Endothelial cell of umbilical vein (primary cell): Measurements from ENCODE around the gene DNAH3. TPM values are rescaled to one million over a fixed set of nuclear protein-coding genes. Genes with fewer than 3 reads are reported as not detected.
"Not testable (repeated sequence)": the region's sequence is repeated elsewhere in the genome, so short reads cannot be mapped to it uniquely, and the experiment has no call there.

ENCODE experiments used
- BruUV-seq: library from RNA; stranded (reverse); fragments of 400-500 nt; replicated peaks from 2 replicates; lab custom pipeline; 2021; lab: Mats Ljungman, UMichigan
- CTCF ChIA-PET: fragments of 300-600, 350-600 bp; sonication (Branson Sonifier 250); formaldehyde crosslinking; loops from one replicate; lab custom pipeline; 2021; ENCODE audit warnings: antibody characterized with exemption, inconsistent platforms; lab: Charles Lee
- POLR2A ChIA-PET: fragments of 300-600, 350-600 bp; sonication (Branson Sonifier 250); formaldehyde crosslinking; loops from one replicate; lab custom pipeline; 2021; ENCODE audit warnings: antibody characterized with exemption, inconsistent platforms; lab: Charles Lee
- DNase-seq: peaks from one replicate; pipeline ENCODE4 v3.0.0-alpha.2; 2011; ENCODE audit warnings: low read depth, low spot score
- FAIRE-seq: peaks from 2 replicates; lab custom pipeline; 2011; peaks lifted over from hg19 to GRCh38; lab: Jason Lieb, UNC
- H2AFZ ChIP-seq: 2 replicates; pipeline ENCODE4 v1.6.0; 2012; ENCODE audit warnings: low read depth, low read length, control low read depth, inconsistent platforms
- H3K27ac ChIP-seq: 2 replicates; pipeline ENCODE4 v1.5.1; 2011; ENCODE audit warnings: low read depth, mild to moderate bottlenecking, control low read depth, low read length, moderate library complexity; ENCODE audit not compliant: insufficient read depth
- H3K27me3 ChIP-seq, 2 experiments: 2 replicates each; pipeline versions ENCODE4 v1.6.0 to v1.6.1; 2011; ENCODE audit warnings: low read length in 2 of 2, mixed read lengths in 1 of 2; ENCODE audit not compliant: control insufficient read depth in 2 of 2, insufficient read depth in 2 of 2
- H3K36me3 ChIP-seq, 2 experiments: 2 replicates in 1 of 2; 3 replicates in 1 of 2; pipeline ENCODE4 v1.5.1; 2011; ENCODE audit warnings: low read length in 2 of 2, mild to moderate bottlenecking in 1 of 2, moderate library complexity in 1 of 2; ENCODE audit not compliant: control insufficient read depth in 2 of 2, insufficient read depth in 2 of 2; ENCODE audit errors: extremely low read depth in 1 of 2
- H3K4me1 ChIP-seq: 3 replicates; pipeline ENCODE4 v1.5.1; 2011; ENCODE audit warnings: mild to moderate bottlenecking, low read length; ENCODE audit not compliant: control insufficient read depth, insufficient read depth; ENCODE audit errors: extremely low read depth
- H3K4me2 ChIP-seq: 2 replicates; pipeline ENCODE4 v1.6.1; 2011; ENCODE audit warnings: low read length, control low read depth, mixed read lengths; ENCODE audit not compliant: insufficient read depth
- H3K4me3 ChIP-seq, 3 experiments: fragments of 200-600 bp in 1 of 3; sonication (generic), shearing (Covaris generic) in 1 of 3; replicated peaks in 1 of 3; 2 replicates each; pipeline ENCODE4 v1.5.1; 2011 to 2016; ENCODE audit warnings: control low read depth in 3 of 3, low read length in 3 of 3, mild to moderate bottlenecking in 2 of 3, inconsistent platforms in 1 of 3, low read depth in 1 of 3, moderate library complexity in 1 of 3; ENCODE audit not compliant: insufficient read depth in 1 of 3
- H3K79me2 ChIP-seq: 2 replicates; pipeline ENCODE4 v1.6.0; 2012; ENCODE audit warnings: low read length, inconsistent platforms; ENCODE audit not compliant: control insufficient read depth, insufficient read depth
- H3K9ac ChIP-seq: replicated peaks from 2 replicates; pipeline ENCODE3; 2011; ENCODE audit warnings: low read length, control low read depth; ENCODE audit not compliant: insufficient read depth; ENCODE audit errors: extremely low read depth
- H3K9me1 ChIP-seq: replicated peaks from 3 replicates; pipeline ENCODE4 v1.6.0; 2011; ENCODE audit warnings: mild to moderate bottlenecking, low read length; ENCODE audit not compliant: control insufficient read depth, insufficient read depth; ENCODE audit errors: extremely low read depth
- H3K9me3 ChIP-seq: replicated peaks from 2 replicates; pipeline ENCODE4 v1.5.1; 2012; ENCODE audit warnings: low read length, inconsistent platforms; ENCODE audit not compliant: control insufficient read depth, insufficient read depth
- H4K20me1 ChIP-seq: replicated peaks from 2 replicates; pipeline ENCODE3; 2011; ENCODE audit warnings: mild to moderate bottlenecking, low read length; ENCODE audit not compliant: control insufficient read depth, insufficient read depth; ENCODE audit errors: extremely low read depth
- CTCF ChIP-seq, 2 donors: IDR thresholded peaks; 1 replicate in 1 of 2; 2 replicates in 1 of 2; pipeline ENCODE4 v1.5.1; 2011; ENCODE audit warnings: low read length in 2 of 2, mild to moderate bottlenecking in 2 of 2, moderate library complexity in 2 of 2, control low read depth in 1 of 2, inconsistent platforms in 1 of 2, low read depth in 1 of 2; ENCODE audit not compliant: insufficient read depth in 1 of 2; ENCODE audit errors: extremely low read depth in 1 of 2
- EZH2 ChIP-seq: IDR thresholded peaks from 2 replicates; pipeline ENCODE4 v1.6.1; 2012; ENCODE audit warnings: borderline replicate concordance, low read depth, mild to moderate bottlenecking, moderate library complexity, low read length, inconsistent platforms; ENCODE audit not compliant: severe bottlenecking
- FOS ChIP-seq: IDR thresholded peaks from 2 replicates; pipeline ENCODE4 v1.6.1; 2011; ENCODE audit warnings: mild to moderate bottlenecking, low read length, moderate library complexity, borderline replicate concordance; ENCODE audit not compliant: insufficient read depth
- GATA2 ChIP-seq: IDR thresholded peaks from 2 replicates; pipeline ENCODE4 v1.7.0; 2011; ENCODE audit warnings: low read depth, mild to moderate bottlenecking, moderate library complexity, mixed read lengths, low read length; ENCODE audit not compliant: insufficient read length, insufficient read depth
- JUN ChIP-seq: IDR thresholded peaks from 2 replicates; pipeline ENCODE4 v1.6.1; 2011; ENCODE audit warnings: borderline replicate concordance, low read depth; ENCODE audit not compliant: insufficient read length, insufficient read depth
- MYC ChIP-seq: IDR thresholded peaks from one replicate; pipeline ENCODE4 v1.6.1; 2011; ENCODE audit warnings: mild to moderate bottlenecking, low read depth, low read length
- POLR2A ChIP-seq: IDR thresholded peaks from 2 replicates; pipeline ENCODE4 v1.6.1; 2012; ENCODE audit warnings: low read depth, mild to moderate bottlenecking, control low read depth, low read length
- POLR2AphosphoS5 ChIP-seq: IDR thresholded peaks from 2 replicates; pipeline ENCODE4 v1.6.1; 2012; ENCODE audit warnings: low read depth, mild to moderate bottlenecking, control low read depth, low read length, moderate library complexity; ENCODE audit not compliant: insufficient read depth
- dilution Hi-C: fragments of 300-500 bp; cut with MboI; formaldehyde crosslinking; loops from one replicate; pipeline ENCODE4 v1.15.0; 2019; ENCODE audit warnings: low sequenced_read_pairs; ENCODE audit not compliant: extremely low pct_ligation_motif_present
- intact Hi-C: fragments of 100-400 bp; cut with micrococcal nuclease; formaldehyde crosslinking; loops from one replicate; pipeline ENCODE4 v1.10.0; 2022
- polyA plus RNA-seq, 4 experiments: library from polyadenylated mRNA; depleted of rRNA in 3 of 4; stranded (reverse) in 3 of 4; unstranded in 1 of 4; fragments of >200 nt; gene quantifications; 2 replicates each; pipeline versions ENCODE4 v1.2.1 to v1.2.3, GENCODE V29; 2011 to 2012; ENCODE audit warnings: missing spikeins in 1 of 4
- total RNA-seq: library from RNA; stranded (reverse); gene quantifications from 2 replicates; pipeline ENCODE4 v1.2.3, GENCODE V29; 2021
- TF ChIP-seq, protein P1 (sequence below): IDR thresholded peaks from 2 replicates; pipeline ENCODE4 v1.6.1; 2011; ENCODE audit not compliant: insufficient read depth, insufficient read length

Gene DNAH3
- total and polyA plus RNA-seq, 2 donors (not counting 3 experiments of a cell fraction or from before 2014, with no cell fraction given) = not detected

GRCh38 chr16:21056396-21056795 is 94.2 kb downstream of the DNAH3 start:
- H3K9me1 ChIP-seq = no peaks in the 10 kb centered on the region
- peaks cover 2% of the 10 kb centered on the region in 2 experiments for H3K27me3 ChIP-seq
- ChIA-PET CTCF (interaction anchor here (1.7 kb wide), 1 partner anchor 206 kb away, joined by 3 read pairs; no protein-coding TSS in a partner anchor), POLR2A (no interaction called here)
- dilution Hi-C loops = no loop called here
- no peak overlapping the region for H3K4me2 ChIP-seq
- no peaks in the 10 kb centered on the region for H3K4me1 ChIP-seq
- no peak overlapping the region for H3K27ac ChIP-seq
- DNase-seq (no peak), FAIRE-seq (no peak)
- no peak overlapping the region for H3K9ac ChIP-seq
- H3K36me3 ChIP-seq = no peaks in the 10 kb centered on the region
- no peaks in the 10 kb centered on the region for H4K20me1 ChIP-seq
- H3K9me3 ChIP-seq = no peaks in the 10 kb centered on the region
- no peak overlapping the region for H2AFZ ChIP-seq
- no peak for TF ChIP-seq FOS
- no peak for TF ChIP-seq MYC
- no peak for TF ChIP-seq EZH2
- no peak for TF ChIP-seq POLR2A
- TF ChIP-seq CTCF (IDR thresholded peaks at IDR 0.05; ENCODE audit: extremely low read depth in 1 of 2, insufficient read depth in 1 of 2, low read depth in 1 of 2, low read length in 2 of 2) = no peak
- no peak for TF ChIP-seq POLR2AphosphoS5
- no peak for TF ChIP-seq JUN
- TF ChIP-seq, protein P1, sequence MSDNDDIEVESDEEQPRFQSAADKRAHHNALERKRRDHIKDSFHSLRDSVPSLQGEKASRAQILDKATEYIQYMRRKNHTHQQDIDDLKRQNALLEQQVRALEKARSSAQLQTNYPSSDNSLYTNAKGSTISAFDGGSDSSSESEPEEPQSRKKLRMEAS = no peak
- TF ChIP-seq GATA2 = no peak
- intact Hi-C loops = no loop called here
- H3K4me3 ChIP-seq = no peak overlapping the region
- H3K79me2 ChIP-seq = no peaks in the 10 kb centered on the region
- BruUV-seq = no TSS peak

- CTCF ChIA-PET = interaction anchor here (1.7 kb wide), 1 partner anchor 205 kb away, joined by 3 read pairs; no protein-coding TSS in a partner anchor
- FAIRE-seq, H3K4me1 ChIP-seq, BruUV-seq, H3K27ac ChIP-seq, H3K9me3 ChIP-seq, H3K4me3 ChIP-seq, intact Hi-C loops, POLR2A ChIA-PET, DNase-seq, H3K27me3 ChIP-seq, H2AFZ ChIP-seq, H3K79me2 ChIP-seq, H3K36me3 ChIP-seq, H3K4me2 ChIP-seq, H3K9me1 ChIP-seq, H3K9ac ChIP-seq, dilution Hi-C loops, H4K20me1 ChIP-seq: not testable (repeated sequence)
These were observed 94.9 kb downstream of the DNAH3 start for GRCh38 chr16:21055738-21056137.
